Activated CD4-positive, alpha-beta memory T cell treated with anti-CD3 and anti-CD28 coated beads, Interleukin-2, amount 10 ng/mL, durations not matched to agents 7 days and 5 days (primary cell): ENCODE data around the gene EMD. TPM values are rescaled to one million over a fixed set of nuclear protein-coding genes. Genes with fewer than 3 reads are reported as not detected.
A peak's percentile ranks its signal among the peaks of the same experiment; 100 is the strongest.

Experiments used
- CTCF ChIA-PET: fragments of 350-600 bp; sonication (Branson Sonifier 250); formaldehyde crosslinking; loops from one replicate; lab custom pipeline; 2021; ENCODE audit warnings: antibody characterized with exemption, inconsistent platforms; lab: Charles Lee
- POLR2A ChIA-PET: fragments of 350-600 bp; sonication (Branson Sonifier 250); formaldehyde crosslinking; loops from one replicate; lab custom pipeline; 2021; ENCODE audit warnings: antibody characterized with exemption; lab: Charles Lee
- DNase-seq: peaks from one replicate; pipeline ENCODE4 v3.0.0-alpha.2; 2020
- H3K27ac Mint-ChIP-seq: one replicate; pipeline ENCODE4 v1.8.0; 2021; ENCODE audit warnings: mild to moderate bottlenecking, mixed read lengths
- H3K27me3 Mint-ChIP-seq: one replicate; pipeline ENCODE4 v1.8.0; 2021; ENCODE audit warnings: mixed read lengths
- H3K36me3 Mint-ChIP-seq: one replicate; pipeline ENCODE4 v1.8.0; 2021; ENCODE audit warnings: low read depth, mixed read lengths
- H3K4me1 Mint-ChIP-seq: one replicate; pipeline ENCODE4 v1.8.0; 2021; ENCODE audit warnings: mixed read lengths
- H3K4me3 Mint-ChIP-seq: one replicate; pipeline ENCODE4 v1.8.0; 2021; ENCODE audit warnings: mild to moderate bottlenecking, mixed read lengths
- H3K9me3 Mint-ChIP-seq: one replicate; pipeline ENCODE4 v1.8.0; 2021; ENCODE audit warnings: mixed read lengths
- total RNA-seq, 2 experiments: library from RNA; stranded (reverse); gene quantifications; one replicate each; pipeline ENCODE4 v1.2.3, GENCODE V29; 2021

Gene EMD
- total RNA-seq, 2 experiments from 2014 or later, result 65.5 to 66.0 TPM

DNA sequence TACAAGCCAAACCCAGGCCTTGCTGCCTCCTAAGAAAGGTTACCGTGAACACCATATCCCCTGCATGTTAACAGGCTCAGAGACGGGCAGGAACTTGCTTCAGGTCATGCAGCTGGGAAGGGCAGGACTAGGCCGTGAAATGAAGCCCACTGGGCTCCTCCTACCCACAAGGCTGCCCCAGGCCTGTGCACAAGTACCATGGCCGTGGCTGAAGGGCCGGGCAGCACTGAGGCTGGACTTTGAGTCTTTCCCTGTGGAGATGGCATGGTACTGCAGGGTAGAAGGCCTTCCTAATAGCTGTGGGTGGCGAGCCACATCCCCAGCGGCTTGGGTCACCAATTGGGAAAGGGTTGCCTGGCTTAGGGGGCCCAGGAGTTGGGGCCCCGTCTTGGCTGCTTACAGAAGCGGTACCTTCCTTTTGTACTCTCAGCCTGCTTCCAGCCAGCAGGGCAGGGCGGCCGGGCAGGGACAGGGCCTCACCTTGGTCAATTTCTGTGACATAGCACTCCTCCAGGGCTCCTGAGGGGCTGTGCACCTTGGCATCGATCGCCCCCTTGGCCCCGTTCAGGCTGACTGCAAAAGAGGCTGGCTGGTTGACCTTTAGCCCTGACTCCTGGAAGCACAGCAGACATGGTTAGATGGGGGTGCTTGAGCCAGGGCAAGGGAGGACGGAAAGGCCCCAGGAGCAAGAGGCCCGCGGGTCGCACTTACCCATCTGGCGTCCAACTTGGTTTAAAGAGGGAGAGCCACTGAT is 28.5 kb upstream of the EMD start:
- Mint-ChIP-seq H3K27me3 (no peaks in the 10 kb centered on the region), H3K36me3 (peaks cover 47% of the 10 kb centered on the region), H3K4me1 (peaks cover 74% of the 10 kb centered on the region), H3K9me3 (no peaks in the 10 kb centered on the region), H3K4me3 (no peak overlapping the region), H3K27ac (peak overlapping the region; percentile 85)
- POLR2A ChIA-PET, result interaction anchor here (1.7 to 3.6 kb wide), 5 partner anchors 8 to 48 kb away, joined by 6 to 22 read pairs (median 9); partner anchors contain the start of genes FLNA and RPL10
- CTCF ChIA-PET, result no interaction called here
- DNase-seq, result no peak

DNA sequence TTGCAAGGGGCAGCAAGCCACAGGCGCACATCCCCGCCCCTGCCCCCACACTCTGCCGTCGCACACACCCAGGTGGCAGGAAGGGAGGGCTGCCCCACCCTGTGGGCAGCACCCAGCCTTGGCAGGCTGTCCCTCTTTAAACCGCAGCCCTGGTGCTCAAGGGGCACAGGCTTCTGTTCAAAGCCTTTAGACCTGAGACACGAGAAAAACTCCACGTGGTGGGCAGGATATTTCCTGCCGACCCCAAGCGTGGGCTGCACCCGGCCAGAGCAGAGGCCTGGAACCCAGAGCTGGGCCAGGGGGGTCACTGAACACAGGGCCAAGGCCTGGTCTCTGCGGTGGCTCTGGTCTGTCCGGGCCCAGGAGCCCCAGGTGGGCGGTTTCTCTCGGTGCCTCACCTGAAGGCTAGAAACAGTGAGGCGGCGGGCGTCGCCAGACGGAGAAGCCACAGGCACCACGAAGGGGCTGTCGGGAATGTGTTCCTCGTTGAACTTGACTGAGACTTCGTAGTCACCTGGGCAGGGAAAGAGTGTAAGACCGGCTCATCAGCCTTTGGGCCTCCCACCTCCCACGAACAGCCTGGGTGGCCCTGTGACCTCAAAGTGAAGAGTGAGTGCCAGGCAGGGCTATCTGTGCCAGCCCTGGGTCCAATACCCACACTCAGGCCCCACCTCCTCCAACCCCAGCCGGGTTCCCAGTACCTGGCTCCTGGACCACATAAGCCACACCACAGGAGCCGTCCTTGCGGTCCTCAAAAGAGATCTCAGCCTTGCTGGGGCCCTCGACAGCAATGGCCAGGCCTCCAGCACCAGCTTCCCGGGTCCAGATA is 27.7 kb upstream of the EMD start:
- Mint-ChIP-seq H3K27ac (peak overlapping the region; percentile 85), H3K4me1 (peaks cover 81% of the 10 kb centered on the region), H3K4me3 (no peak overlapping the region), H3K9me3 (no peaks in the 10 kb centered on the region), H3K36me3 (peaks cover 50% of the 10 kb centered on the region), H3K27me3 (no peaks in the 10 kb centered on the region)
- peak; percentile 50 for DNase-seq
- CTCF ChIA-PET, result no interaction called here
- POLR2A ChIA-PET, result interaction anchor here (1.0 to 3.1 kb wide), 6 partner anchors 9 to 47 kb away, joined by 4 to 14 read pairs (median 6); partner anchors contain the start of genes FLNA and RPL10

DNA sequence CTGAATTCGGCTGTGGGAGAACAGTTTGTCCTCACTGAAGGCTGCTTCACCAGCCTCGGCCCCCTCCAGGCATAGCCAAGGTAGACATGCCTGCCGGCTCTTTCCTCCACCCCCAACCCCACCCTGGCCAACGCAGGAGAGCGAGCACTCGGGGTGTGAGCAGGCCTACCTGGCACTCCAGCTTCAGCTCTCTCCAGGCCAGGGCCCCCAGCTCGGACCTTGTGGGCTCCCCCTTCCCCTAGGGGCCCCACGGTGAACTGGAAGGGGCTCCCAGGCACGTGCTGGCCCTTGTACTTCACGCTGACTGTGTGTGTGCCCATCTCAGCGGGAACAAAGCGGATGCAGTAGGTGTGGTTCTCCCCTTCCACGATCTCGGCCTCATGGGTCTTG is 27.1 kb upstream of the EMD start:
- Mint-ChIP-seq H3K27ac (peak overlapping the region; percentile 85), H3K4me1 (peaks cover 83% of the 10 kb centered on the region), H3K9me3 (no peaks in the 10 kb centered on the region), H3K4me3 (peak overlapping the region; percentile 13), H3K36me3 (peaks cover 53% of the 10 kb centered on the region), H3K27me3 (no peaks in the 10 kb centered on the region)
- DNase-seq, result no peak
- ChIA-PET CTCF (no interaction called here), POLR2A (interaction anchor here (1.0 to 1.7 kb wide), 4 partner anchors 8 to 29 kb away, joined by 4 to 7 read pairs (median 4); no protein-coding TSS in a partner anchor)

DNA sequence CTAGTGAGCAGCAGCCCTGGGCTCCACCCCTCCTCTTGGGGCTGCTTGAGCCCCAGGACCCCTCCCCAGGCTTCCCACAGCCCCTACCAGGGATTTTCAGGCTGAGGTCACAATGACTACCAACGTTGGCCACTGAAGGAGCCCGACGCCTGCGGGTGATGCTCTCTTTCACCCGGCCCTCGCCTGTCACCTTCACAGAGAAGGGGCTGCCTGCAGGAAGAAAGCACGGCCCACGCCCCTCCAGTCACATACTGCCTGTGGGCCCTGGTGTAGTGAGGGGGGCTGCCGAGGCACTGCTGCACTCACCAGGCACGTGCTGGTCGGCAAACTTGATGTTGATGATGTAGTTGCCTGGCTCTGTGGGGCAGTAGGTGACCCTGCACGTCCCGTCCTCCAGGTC is 26.6 kb upstream of the EMD start:
- no peak for DNase-seq
- Mint-ChIP-seq H3K27ac (peak overlapping the region; percentile 85), H3K4me3 (peak overlapping the region; percentile 13), H3K9me3 (no peaks in the 10 kb centered on the region), H3K36me3 (peaks cover 51% of the 10 kb centered on the region), H3K4me1 (peaks cover 82% of the 10 kb centered on the region), H3K27me3 (no peaks in the 10 kb centered on the region)
- ChIA-PET CTCF (no interaction called here), POLR2A (interaction anchor here (1.0 to 1.7 kb wide), 5 partner anchors 8 to 29 kb away, joined by 3 to 7 read pairs (median 4); no protein-coding TSS in a partner anchor)

DNA sequence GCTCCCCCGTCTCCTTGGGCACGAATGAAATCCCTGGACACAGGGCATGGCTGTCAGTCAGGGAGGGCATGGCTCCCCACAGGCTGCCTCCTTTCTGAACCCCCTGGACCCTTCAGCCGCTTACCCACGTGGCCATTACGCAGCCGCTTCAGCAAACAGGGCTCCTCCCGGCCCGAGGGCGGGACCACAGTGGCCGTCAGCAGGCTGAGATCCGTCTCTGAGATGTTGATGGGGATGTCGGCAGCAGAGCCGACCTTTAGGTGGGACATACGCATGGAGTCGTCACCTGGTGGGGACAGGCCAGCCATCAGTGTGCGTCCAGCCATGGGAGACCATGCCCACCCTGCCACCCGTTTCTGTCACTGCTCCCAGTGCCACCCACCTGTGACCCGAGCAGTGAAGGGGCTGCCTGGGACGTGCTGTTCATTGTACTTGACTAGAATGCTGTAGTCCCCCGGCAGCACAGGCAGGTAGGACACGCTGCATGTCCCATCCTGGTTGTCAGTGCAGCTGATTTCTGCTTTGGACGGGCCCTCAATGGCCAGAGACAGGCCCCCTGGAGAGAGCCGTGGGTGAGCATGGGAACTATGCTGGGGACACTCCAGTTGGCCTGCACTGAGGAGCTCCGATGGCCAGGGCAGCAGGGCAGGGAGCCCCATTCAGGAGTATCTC is 25.8 kb upstream of the EMD start:
- Mint-ChIP-seq H3K36me3 (peaks cover 54% of the 10 kb centered on the region), H3K4me3 (no peak overlapping the region), H3K27me3 (no peaks in the 10 kb centered on the region), H3K4me1 (peaks cover 83% of the 10 kb centered on the region), H3K27ac (peak overlapping the region; percentile 85), H3K9me3 (no peaks in the 10 kb centered on the region)
- POLR2A ChIA-PET, result interaction anchor here (0.7 to 1.4 kb wide), 2 partner anchors 18 to 20 kb away, joined by 3 read pairs; no protein-coding TSS in a partner anchor
- DNase-seq, result no peak
- CTCF ChIA-PET, result no interaction called here

DNA sequence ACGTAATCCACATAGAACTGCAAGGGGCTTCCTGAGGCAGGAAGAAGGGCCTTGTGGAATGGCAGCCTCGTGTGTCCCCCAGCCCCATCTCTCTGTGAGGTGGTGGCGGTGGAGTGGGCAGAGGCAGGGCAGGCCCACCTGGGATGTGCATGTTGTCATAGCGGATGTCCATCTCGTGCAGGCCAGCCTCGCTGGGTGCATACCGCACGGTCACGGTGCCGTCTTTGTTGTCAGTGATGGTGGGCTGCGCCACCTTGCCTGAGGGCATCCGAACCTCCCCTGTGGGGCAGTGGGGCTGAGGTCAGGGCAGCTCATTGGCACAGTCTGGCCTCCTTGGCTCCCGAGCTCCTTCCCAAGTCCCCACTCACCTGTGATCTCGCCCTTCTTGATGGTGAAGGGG is 25.1 kb upstream of the EMD start:
- CTCF ChIA-PET, result no interaction called here

DNA sequence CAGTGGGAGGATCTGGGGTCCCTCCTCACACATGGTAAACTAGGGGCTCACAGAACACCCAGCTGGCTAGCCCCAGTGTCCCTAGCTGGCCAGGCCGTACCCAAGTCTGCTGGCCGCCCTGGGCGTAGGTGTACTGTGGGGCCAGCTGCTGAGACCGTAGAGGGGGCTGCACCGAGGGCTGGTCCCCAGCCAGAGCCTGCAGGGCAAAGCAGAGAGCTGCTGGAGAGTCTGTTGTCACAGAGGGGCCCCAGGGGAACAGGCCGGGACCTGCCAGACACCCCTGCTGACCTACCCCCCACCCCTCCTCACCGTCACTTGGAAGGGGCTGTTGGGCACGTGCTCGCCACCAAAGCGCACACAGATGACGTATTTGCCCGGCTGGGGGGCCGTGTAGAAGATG is 24.6 kb upstream of the EMD start:
- Mint-ChIP-seq H3K4me3 (no peak overlapping the region), H3K9me3 (no peaks in the 10 kb centered on the region), H3K27me3 (no peaks in the 10 kb centered on the region), H3K4me1 (peaks cover 82% of the 10 kb centered on the region), H3K27ac (peak overlapping the region; percentile 16), H3K36me3 (peaks cover 60% of the 10 kb centered on the region)
- no peak for DNase-seq
- CTCF ChIA-PET, result no interaction called here
- POLR2A ChIA-PET, result interaction anchor here (1.2 to 2.4 kb wide), 2 partner anchors 9 to 11 kb away, joined by 5 to 7 read pairs; no protein-coding TSS in a partner anchor

More for the DNA sequence above, 25.1 kb upstream of the EMD start:
- DNase-seq, result no peak
- no peaks in the 10 kb centered on the region for H3K27me3 Mint-ChIP-seq
- no peak overlapping the region for H3K4me3 Mint-ChIP-seq
- POLR2A ChIA-PET, result interaction anchor here (1.4 to 2.4 kb wide), 2 partner anchors 11 to 19 kb away, joined by 3 to 7 read pairs; no protein-coding TSS in a partner anchor
- H3K9me3 Mint-ChIP-seq, result no peaks in the 10 kb centered on the region
- H3K27ac Mint-ChIP-seq, result peak overlapping the region; percentile 85
- H3K36me3 Mint-ChIP-seq, result peaks cover 59% of the 10 kb centered on the region
- peaks cover 86% of the 10 kb centered on the region for H3K4me1 Mint-ChIP-seq

DNA sequence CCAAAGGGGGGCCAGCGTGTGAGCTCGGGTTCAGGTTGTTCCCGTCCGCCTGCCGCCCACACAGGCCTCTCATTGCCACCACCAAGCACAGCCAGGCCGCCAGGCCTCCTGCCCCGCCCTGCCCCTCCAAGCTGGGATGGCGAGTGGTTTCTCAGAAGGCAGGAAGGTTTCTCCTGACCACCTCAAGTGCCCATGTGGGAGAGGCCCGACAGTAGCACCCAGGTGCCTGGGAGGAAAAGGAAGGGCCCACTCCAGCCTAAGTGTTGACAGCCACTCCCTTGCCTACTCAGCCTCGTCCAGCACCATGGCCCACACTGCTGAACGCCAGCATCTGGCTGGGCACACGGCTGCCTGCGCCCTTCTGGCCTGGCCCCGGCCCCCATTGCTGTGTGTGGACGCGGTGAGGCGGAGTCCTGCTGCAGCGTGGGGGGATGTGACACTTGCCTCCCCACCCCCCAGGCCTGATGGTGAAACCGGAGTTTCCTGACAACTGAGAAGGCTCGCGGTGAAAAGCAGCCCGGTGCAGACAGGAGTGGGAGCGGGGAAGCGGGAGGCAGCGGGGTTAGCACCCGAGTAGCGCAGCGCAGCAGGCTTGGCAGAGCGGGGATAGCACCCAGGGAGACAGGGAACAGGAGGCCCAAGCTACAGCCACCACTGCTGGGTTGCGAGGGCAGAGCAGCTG is 23.9 kb upstream of the EMD start:
- H3K27ac Mint-ChIP-seq, result no peak overlapping the region
- POLR2A ChIA-PET, result interaction anchor here (1.2 to 2.4 kb wide), 2 partner anchors 9 to 10 kb away, joined by 5 to 7 read pairs; no protein-coding TSS in a partner anchor

DNA sequence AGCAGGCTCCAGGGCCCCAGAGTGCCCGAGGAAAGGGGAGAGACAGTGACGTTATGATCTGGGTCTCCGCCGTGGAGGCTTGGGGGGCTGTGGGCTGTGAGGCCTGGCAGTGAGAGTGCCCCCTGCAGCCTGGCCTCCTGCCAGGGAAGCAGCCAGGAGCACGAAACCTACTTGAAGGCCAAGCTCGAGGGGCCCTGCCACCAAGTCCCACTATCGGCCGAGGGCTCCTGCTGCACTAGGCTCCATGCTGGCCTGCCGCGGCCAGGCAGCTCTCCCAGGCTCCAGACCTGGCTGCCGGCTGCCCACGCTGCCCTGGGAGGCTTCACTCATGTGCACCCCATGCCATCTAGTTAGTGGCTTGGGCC is 23.3 kb upstream of the EMD start:
- ChIA-PET CTCF (no interaction called here), POLR2A (interaction anchor here (1.2 to 2.4 kb wide), 2 partner anchors 8 to 10 kb away, joined by 5 to 7 read pairs; no protein-coding TSS in a partner anchor)
- peaks cover 74% of the 10 kb centered on the region for H3K4me1 Mint-ChIP-seq

More for the DNA sequence above, 23.9 kb upstream of the EMD start:
- no peaks in the 10 kb centered on the region for H3K27me3 Mint-ChIP-seq
- no peak overlapping the region for H3K4me3 Mint-ChIP-seq
- DNase-seq, result no peak
- peaks cover 78% of the 10 kb centered on the region for H3K4me1 Mint-ChIP-seq
- H3K9me3 Mint-ChIP-seq, result no peaks in the 10 kb centered on the region
- CTCF ChIA-PET, result no interaction called here
- peaks cover 54% of the 10 kb centered on the region for H3K36me3 Mint-ChIP-seq

DNA sequence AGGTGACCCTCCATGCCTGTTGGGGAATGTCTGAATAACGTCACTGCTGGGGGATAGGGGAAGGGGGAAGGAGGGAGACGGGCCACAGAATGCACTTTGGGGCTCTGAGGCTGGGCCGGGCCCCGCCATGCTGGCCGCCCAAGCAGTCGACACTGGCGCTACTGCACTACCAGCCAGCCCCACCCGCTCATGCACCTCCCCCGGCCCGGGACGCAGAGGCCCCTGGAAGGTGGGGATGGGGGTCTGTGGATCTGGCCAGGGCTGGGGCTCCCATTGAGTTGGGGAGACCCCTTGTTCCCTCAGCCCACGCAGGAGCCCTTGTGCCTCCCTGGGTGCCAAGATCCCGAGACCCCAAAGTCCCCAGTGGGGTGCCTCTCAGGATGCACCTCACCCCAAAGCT is 22.5 kb upstream of the EMD start:
- ChIA-PET POLR2A (interaction anchor here (3.1 kb wide), 1 partner anchor 12 kb away, joined by 23 read pairs; no protein-coding TSS in a partner anchor), CTCF (no interaction called here)
- Mint-ChIP-seq H3K4me3 (no peak overlapping the region), H3K27me3 (no peaks in the 10 kb centered on the region), H3K36me3 (peaks cover 55% of the 10 kb centered on the region), H3K9me3 (no peaks in the 10 kb centered on the region), H3K27ac (peak overlapping the region; percentile 40), H3K4me1 (peaks cover 73% of the 10 kb centered on the region)
- DNase-seq, result no peak

More for the DNA sequence above, 23.3 kb upstream of the EMD start:
- no peak for DNase-seq
- no peaks in the 10 kb centered on the region for H3K27me3 Mint-ChIP-seq
- no peak overlapping the region for H3K4me3 Mint-ChIP-seq
- H3K27ac Mint-ChIP-seq, result no peak overlapping the region
- peaks cover 54% of the 10 kb centered on the region for H3K36me3 Mint-ChIP-seq
- H3K9me3 Mint-ChIP-seq, result no peaks in the 10 kb centered on the region

DNA sequence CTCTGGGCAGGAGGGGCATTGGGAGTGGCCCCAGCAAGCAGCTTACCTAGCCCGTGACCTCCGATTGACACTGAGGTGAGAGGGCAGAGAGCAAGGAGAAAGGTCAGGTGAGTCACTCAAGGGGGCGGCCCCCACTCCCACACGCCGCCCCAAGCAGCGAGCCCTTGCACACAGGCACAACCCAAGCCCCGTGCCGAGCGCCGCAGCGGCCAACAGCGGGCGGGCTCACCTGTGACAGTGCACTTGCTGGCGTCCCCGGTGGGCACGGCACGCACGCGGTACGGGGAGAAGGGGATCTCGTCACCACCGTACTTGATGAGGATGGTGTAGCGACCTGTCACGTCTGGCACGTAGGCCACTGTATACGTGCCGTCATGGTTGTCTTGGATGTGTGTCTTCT is 21.9 kb upstream of the EMD start:
- no peak for DNase-seq
- Mint-ChIP-seq H3K27me3 (no peaks in the 10 kb centered on the region), H3K27ac (no peak overlapping the region), H3K36me3 (peaks cover 55% of the 10 kb centered on the region), H3K4me3 (no peak overlapping the region), H3K4me1 (peaks cover 73% of the 10 kb centered on the region), H3K9me3 (no peaks in the 10 kb centered on the region)
- ChIA-PET CTCF (no interaction called here), POLR2A (interaction anchor here (1.2 to 3.1 kb wide), 2 partner anchors 9 to 12 kb away, joined by 3 to 23 read pairs; no protein-coding TSS in a partner anchor)

DNA sequence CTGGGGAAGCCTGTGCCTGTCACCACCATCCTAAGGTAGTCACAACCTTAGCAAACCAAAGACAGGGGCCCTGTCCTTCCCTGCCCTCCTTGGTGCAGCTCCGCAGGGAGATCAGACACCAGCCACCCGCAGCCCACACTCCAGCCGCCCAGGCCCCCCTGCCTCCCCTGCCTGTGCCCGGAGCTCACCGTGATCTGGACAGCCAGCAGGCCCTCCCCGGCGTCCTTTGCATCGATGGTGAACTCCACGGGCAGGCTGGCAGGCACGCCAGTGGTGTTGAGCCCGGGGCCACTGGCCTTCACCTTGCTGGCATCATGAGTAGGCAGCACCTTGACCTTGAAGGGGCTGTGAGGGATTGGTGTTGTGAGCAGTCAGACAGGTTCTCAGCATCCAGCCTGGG is 21.1 kb upstream of the EMD start:
- no peaks in the 10 kb centered on the region for H3K27me3 Mint-ChIP-seq
- peaks cover 69% of the 10 kb centered on the region for H3K4me1 Mint-ChIP-seq
- no peak overlapping the region for H3K27ac Mint-ChIP-seq
- no peak for DNase-seq
- no peaks in the 10 kb centered on the region for H3K9me3 Mint-ChIP-seq
- no peak overlapping the region for H3K4me3 Mint-ChIP-seq
- H3K36me3 Mint-ChIP-seq, result peaks cover 57% of the 10 kb centered on the region
- ChIA-PET CTCF (no interaction called here), POLR2A (interaction anchor here (1.2 to 3.1 kb wide), 3 partner anchors 8 to 11 kb away, joined by 3 to 23 read pairs (median 6); no protein-coding TSS in a partner anchor)
